ENCODE data around the gene KCTD13.
A peak's percentile ranks its signal among the peaks of the same experiment; 100 is the strongest.

Gene KCTD13

GRCh38 chr16:29862884-29863668, 63.0 kb downstream of the KCTD13 start, which contains the start of gene CDIPT:
TSS of gene CDIPT (minus strand) at chr16:29863226. CDS start at chr16:29862857, 369 bp downstream.
- TF ChIP-seq CTCF (IDR thresholded peaks at IDR 0.05; ENCODE audit: low read depth, low read length), result peak; percentile 64
- DNase-seq (ENCODE audit: extremely low read depth, low read depth), result peak; percentile 94

GRCh38 chr16:29862383-29862883, 63.6 kb downstream of the KCTD13 start:
- TF ChIP-seq CTCF (IDR thresholded peaks at IDR 0.05; ENCODE audit: low read depth, low read length), result peak; percentile 35
- no peak for DNase-seq (ENCODE audit: extremely low read depth, low read depth)

GRCh38 chr16:29860218-29860617, 65.8 kb downstream of the KCTD13 start:
- DNase-seq (ENCODE audit: extremely low read depth, low read depth), result no peak
- no peak for TF ChIP-seq CTCF (IDR thresholded peaks at IDR 0.05; ENCODE audit: low read depth, low read length)

GRCh38 chr16:29858974-29859373, 67.1 kb downstream of the KCTD13 start:
- no peak for TF ChIP-seq CTCF (IDR thresholded peaks at IDR 0.05; ENCODE audit: low read depth, low read length)
- DNase-seq (ENCODE audit: extremely low read depth, low read depth), result no peak

GRCh38 chr16:29858149-29858849, 67.7 kb downstream of the KCTD13 start:
- TF ChIP-seq CTCF (IDR thresholded peaks at IDR 0.05; ENCODE audit: low read depth, low read length), result no peak
- DNase-seq (ENCODE audit: extremely low read depth, low read depth), result no peak

GRCh38 chr16:29857133-29857760, 68.8 kb downstream of the KCTD13 start:
- peak; percentile 59 for DNase-seq (ENCODE audit: extremely low read depth, low read depth)
- TF ChIP-seq CTCF (IDR thresholded peaks at IDR 0.05; ENCODE audit: low read depth, low read length), result no peak
